BLaER1 treated with 17β-estradiol and CSF1 and Interleukin-3, amounts not matched to agents 10 nM and 100 nM (cell line): ENCODE results near the gene SYVN1.
A peak's percentile ranks its signal among the peaks of the same experiment; 100 is the strongest.

Experiments
- H3K27ac ChIP-seq, 11 experiments: shearing (Covaris generic); formaldehyde crosslinking; 2 replicates each; pipeline ENCODE4 v1.8.1; 2022
- H3K27me3 ChIP-seq, 11 experiments: shearing (Covaris generic); formaldehyde crosslinking; 2 replicates each; pipeline ENCODE4 v1.8.1; 2022
- H3K36me3 ChIP-seq, 11 experiments: shearing (Covaris generic); formaldehyde crosslinking; 2 replicates each; pipeline ENCODE4 v1.8.1; 2022
- H3K4me1 ChIP-seq, 10 experiments: shearing (Covaris generic); formaldehyde crosslinking; 2 replicates each; pipeline ENCODE4 v1.8.1; 2022
- H3K4me2 ChIP-seq, 11 experiments: shearing (Covaris generic); formaldehyde crosslinking; 2 replicates each; pipeline ENCODE4 v1.8.1; 2022
- H3K4me3 ChIP-seq, 10 experiments: shearing (Covaris generic); formaldehyde crosslinking; 2 replicates each; pipeline ENCODE4 v1.8.1; 2022
- H3K9ac ChIP-seq, 11 experiments: shearing (Covaris generic); formaldehyde crosslinking; 2 replicates each; pipeline ENCODE4 v1.8.1; 2022
- H3K9me3 ChIP-seq, 11 experiments: shearing (Covaris generic); formaldehyde crosslinking; replicated peaks in 1 of 11; 2 replicates each; pipeline ENCODE4 v1.8.1; 2022
- H4K20me1 ChIP-seq, 11 experiments: shearing (Covaris generic); formaldehyde crosslinking; 2 replicates each; pipeline ENCODE4 v1.8.1; 2022
- Cebpa-rat ChIP-seq, 11 experiments: shearing (Covaris generic); IDR thresholded peaks; 2 replicates each; pipeline ENCODE4 v1.8.1; 2022

The SYVN1 gene

DNA sequence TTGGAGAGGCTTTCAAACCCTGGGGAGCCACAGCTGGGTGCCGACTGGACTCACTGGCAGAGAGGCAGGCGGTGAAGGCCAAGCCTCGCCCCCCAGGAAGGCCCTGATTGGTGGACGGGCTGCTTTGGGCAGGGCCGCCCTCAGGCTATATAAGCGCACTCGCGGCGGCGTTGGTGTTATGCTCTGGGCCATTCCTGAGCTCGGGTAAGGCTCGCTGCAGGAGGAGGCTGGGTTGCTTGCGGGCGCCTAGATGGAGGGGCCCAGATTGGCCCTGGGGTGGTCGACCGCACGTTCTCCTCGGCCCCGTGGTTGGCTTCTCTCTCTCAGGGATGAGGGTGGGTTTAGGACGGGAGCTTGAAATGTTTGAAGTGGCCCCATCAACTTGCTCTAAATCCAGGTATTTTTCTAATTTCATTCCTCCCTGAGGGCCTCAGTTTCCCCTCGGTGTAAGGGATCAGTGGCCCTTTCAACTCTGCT lies 35.8 kb upstream of the SYVN1 start, which contains the start of gene SPDYC:
TSS of gene SPDYC (plus strand) at position 176 of the 477 bp plus-strand sequence. CDS start 1,125 bp downstream, outside the sequence.
- TF ChIP-seq Cebpa-rat (IDR thresholded peaks at IDR 0.05): no peak
- H4K20me1 ChIP-seq: no peaks in the 10 kb centered on the region
- peaks cover 9 to 25% (median 18%) of the 10 kb centered on the region in 10 experiments for H3K4me1 ChIP-seq
- no peaks in the 10 kb centered on the region for H3K9me3 ChIP-seq
- peak within 1 kb of the TSS; percentile 1 to 57 (median 34); a peak in 15 of 22 replicates for H3K4me2 ChIP-seq
- no peak within 1 kb of the TSS for H3K4me3 ChIP-seq
- peak within 1 kb of the TSS in 10 of 11 experiments; percentile 2 to 62 (median 47); a peak in 16 of 22 replicates for H3K9ac ChIP-seq
- no peaks in the 10 kb centered on the region for H3K36me3 ChIP-seq
- no peaks in the 10 kb centered on the region for H3K27me3 ChIP-seq
- peak within 1 kb of the TSS; percentile 14 to 78 (median 57); a peak in 20 of 22 replicates for H3K27ac ChIP-seq

DNA sequence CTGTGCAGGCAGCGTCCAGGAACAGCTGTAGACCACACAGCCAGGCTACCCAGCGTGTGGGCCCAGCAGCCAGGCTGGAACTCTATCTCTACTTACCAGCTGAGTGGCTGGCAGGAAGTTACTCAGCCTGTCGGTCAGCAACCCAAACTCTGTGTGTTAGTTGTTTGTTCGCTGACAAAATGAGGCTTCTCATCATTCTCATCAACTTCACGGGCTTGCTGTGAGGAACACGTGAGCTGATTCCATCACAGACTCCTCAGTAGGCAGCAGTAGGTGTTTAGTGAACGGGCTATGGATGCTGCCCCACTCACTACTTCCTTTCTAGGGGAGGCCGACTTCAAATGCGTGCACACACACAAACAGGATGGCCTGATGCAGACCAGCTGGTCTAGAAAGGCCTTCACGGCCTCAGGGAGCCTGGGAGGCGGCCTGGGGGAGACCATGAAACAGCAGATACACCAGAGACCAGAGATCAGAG lies 34.9 kb upstream of the SYVN1 start:
- Histone ChIP-seq H3K4me2 (peak overlapping the region in 8 of 11 experiments; percentile 2 to 57 (median 41); a peak in 12 of 22 replicates), H3K36me3 (no peaks in the 10 kb centered on the region), H3K9me3 (no peaks in the 10 kb centered on the region), H4K20me1 (no peaks in the 10 kb centered on the region), H3K27ac (peak overlapping the region; percentile 14 to 78 (median 57); a peak in 20 of 22 replicates), H3K4me3 (no peak overlapping the region), H3K4me1 (peaks cover 9 to 25% (median 18%) of the 10 kb centered on the region in 10 experiments), H3K9ac (peak overlapping the region in 9 of 11 experiments; percentile 14 to 62 (median 53); a peak in 15 of 22 replicates), H3K27me3 (no peaks in the 10 kb centered on the region)
- no peak for TF ChIP-seq Cebpa-rat (IDR thresholded peaks at IDR 0.05)

DNA sequence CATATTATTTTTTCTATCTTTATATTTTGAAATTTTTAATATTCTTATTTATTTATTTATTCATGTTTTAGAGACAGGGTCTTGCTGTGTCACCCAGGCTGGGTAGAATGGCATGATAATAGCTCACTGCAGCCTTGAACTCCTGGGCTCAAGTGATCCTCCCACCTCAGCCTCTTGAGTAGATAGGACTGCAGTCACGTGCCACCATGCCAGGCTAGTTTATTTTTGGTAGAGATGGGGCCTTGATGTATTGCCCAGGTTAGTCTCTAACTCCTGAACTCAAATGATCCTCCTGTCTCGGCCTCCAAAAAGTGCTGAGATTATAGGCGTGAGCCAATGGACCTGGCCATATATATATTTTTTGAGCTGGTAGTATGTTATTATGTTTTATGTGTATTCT lies 33.3 kb upstream of the SYVN1 start:
- H4K20me1 ChIP-seq: no peaks in the 10 kb centered on the region
- no peaks in the 10 kb centered on the region for H3K9me3 ChIP-seq
- no peak overlapping the region for H3K4me3 ChIP-seq
- no peak for TF ChIP-seq Cebpa-rat (IDR thresholded peaks at IDR 0.05)
- H3K36me3 ChIP-seq: no peaks in the 10 kb centered on the region
- no peak overlapping the region for H3K27ac ChIP-seq
- no peak overlapping the region for H3K4me2 ChIP-seq
- no peak overlapping the region for H3K9ac ChIP-seq
- no peaks in the 10 kb centered on the region for H3K27me3 ChIP-seq
- peaks cover 9 to 25% (median 18%) of the 10 kb centered on the region in 10 experiments for H3K4me1 ChIP-seq

DNA sequence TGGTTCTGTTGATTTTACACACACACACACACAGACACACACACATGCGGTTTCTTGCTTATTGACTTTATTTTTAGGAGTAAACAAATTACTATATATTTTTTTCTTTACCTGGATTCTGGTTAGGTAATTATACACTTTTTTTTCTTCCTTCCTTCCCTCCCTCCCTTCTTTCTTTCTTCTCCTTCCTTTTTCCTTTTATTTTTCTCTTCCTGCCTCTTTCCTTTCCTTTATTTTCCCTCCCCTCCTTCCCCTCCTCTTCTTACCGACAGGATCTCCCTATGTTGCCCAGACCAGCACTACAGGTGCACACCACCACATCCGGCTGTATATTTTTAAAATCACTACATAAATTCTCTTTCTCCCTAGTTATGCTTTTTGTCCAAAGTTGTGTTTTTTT lies 32.6 kb upstream of the SYVN1 start:
- no peak for TF ChIP-seq Cebpa-rat (IDR thresholded peaks at IDR 0.05)
- Histone ChIP-seq H3K4me1 (peaks cover 9 to 25% (median 18%) of the 10 kb centered on the region in 10 experiments), H4K20me1 (no peaks in the 10 kb centered on the region), H3K9me3 (no peaks in the 10 kb centered on the region), H3K36me3 (no peaks in the 10 kb centered on the region), H3K27ac (no peak overlapping the region), H3K4me2 (no peak overlapping the region), H3K9ac (no peak overlapping the region), H3K4me3 (no peak overlapping the region), H3K27me3 (no peaks in the 10 kb centered on the region)

DNA sequence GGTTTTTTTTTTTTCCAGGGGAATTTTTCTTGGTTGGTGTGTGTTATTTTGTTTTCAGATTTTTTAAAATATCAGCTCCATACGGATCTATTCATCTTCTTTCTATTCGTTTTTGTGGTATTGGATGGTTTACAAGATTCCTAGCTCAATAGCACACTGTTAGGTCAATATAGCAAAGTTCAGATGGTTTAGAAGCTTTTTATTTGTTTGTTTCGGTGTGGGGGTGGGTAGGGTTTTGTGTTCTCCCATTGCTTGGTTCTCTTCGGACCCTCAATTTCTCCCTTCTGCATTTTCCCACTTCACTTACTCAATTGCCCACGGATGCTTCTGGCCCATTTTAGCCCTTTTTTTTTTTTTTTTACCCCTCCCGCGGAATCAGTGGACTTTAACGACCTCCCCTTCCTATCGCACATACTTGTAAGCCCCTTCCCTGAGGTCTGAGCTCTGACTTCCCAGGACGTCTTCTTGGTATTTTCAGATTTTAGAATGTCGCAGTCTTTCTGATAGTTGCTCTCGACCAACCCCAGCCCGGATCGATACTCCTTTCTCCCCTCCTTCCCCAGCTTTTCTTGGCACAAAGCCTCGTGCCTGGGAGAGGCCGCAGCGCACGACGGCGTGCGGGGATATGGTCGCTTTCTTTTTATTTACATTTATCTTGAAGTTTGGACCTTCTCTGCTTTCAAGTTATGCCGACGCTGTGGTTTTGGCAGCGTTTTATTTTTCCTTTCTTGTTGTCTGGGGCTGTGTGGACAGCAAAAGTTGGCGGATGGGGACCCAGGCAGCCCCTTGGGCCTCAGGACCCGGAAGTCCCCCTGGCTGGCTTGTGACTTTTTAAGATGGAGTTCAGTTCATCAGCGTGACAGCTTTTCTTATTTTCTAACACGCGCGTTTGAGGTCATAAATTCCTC lies 31.3 kb upstream of the SYVN1 start:
- no peaks in the 10 kb centered on the region for H3K27me3 ChIP-seq
- peaks cover 9 to 19% (median 17%) of the 10 kb centered on the region in 10 experiments for H3K4me1 ChIP-seq
- H3K27ac ChIP-seq: no peak overlapping the region
- no peak for TF ChIP-seq Cebpa-rat (IDR thresholded peaks at IDR 0.05)
- H3K36me3 ChIP-seq: no peaks in the 10 kb centered on the region
- no peak overlapping the region for H3K4me3 ChIP-seq
- no peak overlapping the region for H3K9ac ChIP-seq
- no peaks in the 10 kb centered on the region for H4K20me1 ChIP-seq
- no peaks in the 10 kb centered on the region for H3K9me3 ChIP-seq
- H3K4me2 ChIP-seq: no peak overlapping the region

DNA sequence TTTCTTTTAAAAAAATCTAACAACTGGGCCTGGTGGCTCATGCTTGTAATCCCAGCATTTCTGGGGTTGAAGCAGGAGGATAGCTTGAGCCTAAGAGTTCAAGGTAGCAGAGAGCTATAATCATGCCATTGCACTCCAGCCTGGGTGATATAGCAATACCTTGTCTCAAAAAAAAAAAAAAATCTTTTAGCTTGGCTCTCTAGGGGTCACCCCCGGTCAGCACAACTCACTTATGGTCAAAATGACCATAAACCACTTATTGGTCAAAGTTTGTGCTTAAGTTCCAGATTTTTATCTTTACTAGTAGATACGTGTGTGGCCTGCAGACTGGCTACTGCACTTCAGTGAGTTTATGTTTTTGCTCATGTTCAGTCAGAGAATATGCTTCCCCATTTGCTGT lies 29.4 kb upstream of the SYVN1 start:
- Histone ChIP-seq H3K27me3 (no peaks in the 10 kb centered on the region), H3K36me3 (no peaks in the 10 kb centered on the region), H3K9me3 (no peaks in the 10 kb centered on the region), H4K20me1 (no peaks in the 10 kb centered on the region), H3K4me1 (peaks cover 0 to 4% (median 2%) of the 10 kb centered on the region in 10 experiments; a peak in 12 of 20 replicates), H3K9ac (no peak overlapping the region), H3K27ac (no peak overlapping the region), H3K4me2 (no peak overlapping the region), H3K4me3 (no peak overlapping the region)
- no peak for TF ChIP-seq Cebpa-rat (IDR thresholded peaks at IDR 0.05)

DNA sequence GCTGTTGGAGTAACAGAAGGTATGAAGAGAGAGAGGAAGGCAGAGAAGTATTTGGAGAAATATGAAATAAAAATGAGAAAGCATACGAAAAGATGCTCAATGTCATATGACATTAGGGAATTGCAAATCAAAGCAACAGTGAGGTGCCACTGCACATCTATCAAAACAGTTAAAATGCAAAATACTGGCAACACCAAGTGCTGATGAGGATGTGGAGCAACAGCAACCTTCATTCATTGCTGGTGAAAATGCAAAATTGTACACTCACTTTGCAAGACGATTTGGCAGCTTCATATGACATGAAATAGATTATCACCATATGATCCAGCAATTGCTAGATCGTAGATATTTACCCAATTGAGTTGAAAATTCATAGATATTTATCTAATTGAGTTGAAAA lies 26.3 kb upstream of the SYVN1 start:
- Histone ChIP-seq H3K27ac (no peak overlapping the region), H3K27me3 (no peaks in the 10 kb centered on the region), H3K4me1 (no peaks in the 10 kb centered on the region), H3K4me3 (no peak overlapping the region), H4K20me1 (no peaks in the 10 kb centered on the region), H3K4me2 (no peak overlapping the region), H3K36me3 (no peaks in the 10 kb centered on the region), H3K9ac (no peak overlapping the region), H3K9me3 (no peaks in the 10 kb centered on the region)
- TF ChIP-seq Cebpa-rat (IDR thresholded peaks at IDR 0.05): no peak

DNA sequence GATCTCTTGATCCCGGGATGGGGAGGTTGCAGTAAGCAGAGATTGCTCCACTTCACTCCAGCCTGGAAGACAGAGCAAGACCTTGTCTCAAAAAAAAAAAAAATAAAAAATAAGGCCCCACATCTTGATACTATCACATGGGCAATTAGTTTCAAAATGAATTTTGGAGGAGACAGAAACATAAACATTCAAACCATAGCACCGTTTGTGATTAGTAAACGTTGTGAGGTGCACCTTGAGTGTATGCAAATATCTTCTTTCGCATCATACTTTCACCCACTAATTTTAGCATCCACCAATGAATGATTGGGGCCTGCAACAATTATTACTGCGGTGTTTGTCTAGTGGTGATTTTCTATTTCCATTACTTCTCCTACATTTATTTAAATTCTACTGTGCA lies 24.7 kb upstream of the SYVN1 start:
- Histone ChIP-seq H3K9ac (no peak overlapping the region), H3K4me3 (no peak overlapping the region), H3K9me3 (no peaks in the 10 kb centered on the region), H3K4me2 (no peak overlapping the region), H4K20me1 (no peaks in the 10 kb centered on the region), H3K27ac (no peak overlapping the region), H3K36me3 (no peaks in the 10 kb centered on the region), H3K27me3 (no peaks in the 10 kb centered on the region), H3K4me1 (no peaks in the 10 kb centered on the region)
- TF ChIP-seq Cebpa-rat (IDR thresholded peaks at IDR 0.05): no peak

DNA sequence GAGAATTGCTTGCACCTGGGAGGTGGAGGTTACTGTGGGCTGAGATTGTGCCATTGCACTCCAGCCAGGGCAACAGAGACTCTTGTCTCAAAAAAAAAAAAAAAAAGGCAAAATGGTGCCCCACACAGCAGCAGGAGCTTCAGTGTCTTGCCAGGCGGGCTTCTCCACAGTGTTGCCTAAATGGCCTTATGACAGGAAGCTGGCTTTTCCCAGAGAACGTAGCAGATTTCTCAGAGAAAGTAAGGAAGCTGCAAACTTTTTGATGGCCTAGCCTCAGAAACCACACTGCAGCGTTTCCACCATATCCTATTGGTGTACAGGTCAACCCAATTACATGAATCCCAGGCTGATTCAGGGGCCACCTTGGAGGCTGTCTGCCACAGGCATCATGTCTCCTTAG lies 23.0 kb upstream of the SYVN1 start:
- Histone ChIP-seq H3K4me1 (peaks cover 0 to 11% (median under 1%) of the 10 kb centered on the region in 10 experiments; a peak in 8 of 20 replicates), H4K20me1 (no peaks in the 10 kb centered on the region), H3K27me3 (no peaks in the 10 kb centered on the region), H3K9me3 (no peaks in the 10 kb centered on the region), H3K4me3 (no peak overlapping the region), H3K9ac (no peak overlapping the region), H3K27ac (no peak overlapping the region), H3K4me2 (no peak overlapping the region), H3K36me3 (no peaks in the 10 kb centered on the region)
- TF ChIP-seq Cebpa-rat (IDR thresholded peaks at IDR 0.05): no peak
